ENCODE data around the gene RAB38.

DNA sequence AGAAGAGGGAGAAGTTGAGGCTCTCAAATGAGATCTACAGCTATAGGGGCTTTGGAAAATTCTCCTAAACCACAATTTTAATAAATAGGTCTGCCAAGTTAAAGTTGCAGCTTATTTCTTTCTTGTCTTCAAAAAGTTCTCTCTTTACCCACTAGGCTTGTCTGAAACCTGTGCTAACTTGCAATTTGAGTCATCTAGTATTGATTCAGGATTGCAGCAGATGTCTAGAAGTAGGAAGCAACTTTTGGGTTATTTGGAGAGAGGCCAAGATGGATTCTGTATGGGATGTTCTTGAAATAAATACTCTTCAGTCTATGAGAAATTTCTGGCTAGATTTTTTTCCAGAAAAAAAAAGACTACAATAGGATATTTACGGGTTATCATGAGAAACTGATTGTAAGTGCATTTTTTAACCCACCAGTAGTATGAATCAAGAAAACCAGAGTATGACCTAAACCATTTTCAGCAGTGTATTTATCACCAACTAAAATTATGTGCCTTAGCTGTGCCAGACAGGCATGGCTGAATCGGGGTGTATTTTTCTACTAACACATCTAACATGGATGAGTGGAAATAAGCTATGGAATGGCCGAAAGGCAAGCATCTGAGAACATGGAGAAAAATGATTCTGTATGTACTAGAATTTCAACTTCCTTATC, 4.9 kb upstream of the RAB38 start:
- TF ChIP-seq EZH2 (IDR thresholded peaks at IDR 0.05) (no peak), POLR2AphosphoS5 (IDR thresholded peaks at IDR 0.05; ENCODE audit: borderline replicate concordance, low read depth, low read length) (no peak)

Measured in SK-N-MC (cell line).